Measurements from ENCODE around the gene GAS7. TPM values are rescaled to one million over a fixed set of nuclear protein-coding genes. Genes with fewer than 3 reads are reported as not detected.

The GAS7 gene
- total RNA-seq, 8 experiments from 2014 or later = 4.1 to 37.7 (median 9.7) TPM

DNA sequence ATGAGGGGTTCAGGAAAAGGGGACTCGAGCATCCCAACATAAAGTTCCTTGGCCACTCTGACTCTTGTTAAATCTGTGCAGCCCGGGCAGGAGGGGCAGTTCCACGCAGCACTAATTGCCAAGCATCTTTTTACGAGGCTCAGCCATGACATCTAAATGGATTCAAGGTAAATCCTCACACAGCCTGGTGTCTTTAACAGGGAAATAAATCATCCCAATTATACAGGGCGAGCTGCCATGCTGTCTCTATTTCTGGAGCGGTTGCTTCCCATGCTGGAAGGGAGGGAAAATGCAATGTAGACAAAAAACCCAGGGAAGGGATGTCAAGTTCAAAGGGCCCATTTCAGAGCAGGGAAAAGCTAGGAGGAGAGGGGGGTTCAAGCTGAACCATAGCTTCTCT lies 110.0 kb downstream of the GAS7 start:
- Histone ChIP-seq H3K4me3 (no peak overlapping the region), H3K4me1 (replicated peaks in 1 of 2) (peaks cover 18 to 28% of the 10 kb centered on the region in 2 donors), H3K27ac (no peak overlapping the region)
- in situ Hi-C loops (cut with MboI; ENCODE audit: low pct_unique_long_range_greater_than_20kb in 2 of 9, low sequenced_read_pairs in 9 of 9, unreplicated experiment in 9 of 9) = no loop called here
- 0 to 71% (median 51%) methylated on average over 1 to 6 of the region's 6 CpGs; no CpG with 5 or more reads in 4 of the 10 experiments for WGBS, 10 experiments
- peak in 4 of 8 experiments; percentile 30 to 50 (median 44) for ATAC-seq (replicated peaks in 6 of 8)

DNA sequence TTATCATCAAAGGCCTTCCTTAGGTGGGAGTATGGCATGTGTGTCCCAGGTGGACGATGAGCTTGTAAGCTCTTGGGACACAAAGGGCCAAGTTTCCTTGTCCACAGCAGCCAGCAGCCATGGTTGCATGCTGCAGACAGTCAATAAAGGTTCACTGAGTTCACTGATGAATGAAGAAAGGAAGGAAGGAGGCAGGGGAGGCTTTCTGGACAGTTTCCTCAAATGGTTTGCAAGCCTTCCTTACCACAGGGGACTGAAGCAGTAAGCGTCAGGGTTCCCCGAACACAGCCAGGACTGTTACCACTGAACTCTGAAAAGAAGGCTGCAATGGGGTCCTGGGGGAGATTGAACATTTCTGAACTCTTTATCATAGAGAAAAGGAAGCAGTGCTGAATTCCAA lies 111.1 kb downstream of the GAS7 start:
- peaks cover 18 to 28% of the 10 kb centered on the region in 2 donors for H3K4me1 ChIP-seq (replicated peaks in 1 of 2)
- WGBS, 10 experiments = 92 to 100% (median 94%) methylated on average over 1 to 3 of the region's 3 CpGs; no CpG with 5 or more reads in 5 of the 10 experiments
- no peak for ATAC-seq (replicated peaks in 6 of 8)
- in situ Hi-C loops (cut with MboI; ENCODE audit: low pct_unique_long_range_greater_than_20kb in 2 of 9, low sequenced_read_pairs in 9 of 9, unreplicated experiment in 9 of 9) = no loop called here
- no peak overlapping the region for H3K27ac ChIP-seq
- H3K4me3 ChIP-seq = no peak overlapping the region

DNA sequence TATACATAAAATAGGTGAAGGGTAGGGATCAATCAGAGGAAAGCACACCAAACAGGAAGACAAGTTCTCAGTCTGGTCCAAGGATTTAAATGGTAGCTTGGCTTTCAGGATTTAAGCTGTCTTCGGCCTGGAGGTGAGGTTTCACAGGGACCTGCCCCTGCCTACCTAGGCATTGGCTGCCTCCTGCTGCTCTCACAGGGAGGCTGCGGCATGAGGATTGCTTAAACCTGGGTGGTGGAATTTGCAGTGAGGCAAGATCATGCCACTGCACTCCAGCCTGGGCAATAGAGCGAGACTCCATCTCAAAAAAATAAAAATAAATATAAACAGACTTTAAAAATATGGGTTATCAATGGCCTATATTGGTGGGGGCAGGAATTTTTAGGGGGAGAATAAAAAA lies 114.5 kb downstream of the GAS7 start:
- in situ Hi-C loops (cut with MboI; ENCODE audit: low pct_unique_long_range_greater_than_20kb in 2 of 9, low sequenced_read_pairs in 9 of 9, unreplicated experiment in 9 of 9) = no loop called here
- peaks cover 17 to 23% of the 10 kb centered on the region in 2 donors for H3K4me1 ChIP-seq (replicated peaks in 1 of 2)
- no peak overlapping the region for H3K27ac ChIP-seq
- no peak for ATAC-seq (replicated peaks in 6 of 8)
- no peak overlapping the region for H3K4me3 ChIP-seq
- WGBS, 10 experiments = 83 to 100% (median 100%) methylated on average over 1 to 2 of the region's 3 CpGs; no CpG with 5 or more reads in 4 of the 10 experiments

DNA sequence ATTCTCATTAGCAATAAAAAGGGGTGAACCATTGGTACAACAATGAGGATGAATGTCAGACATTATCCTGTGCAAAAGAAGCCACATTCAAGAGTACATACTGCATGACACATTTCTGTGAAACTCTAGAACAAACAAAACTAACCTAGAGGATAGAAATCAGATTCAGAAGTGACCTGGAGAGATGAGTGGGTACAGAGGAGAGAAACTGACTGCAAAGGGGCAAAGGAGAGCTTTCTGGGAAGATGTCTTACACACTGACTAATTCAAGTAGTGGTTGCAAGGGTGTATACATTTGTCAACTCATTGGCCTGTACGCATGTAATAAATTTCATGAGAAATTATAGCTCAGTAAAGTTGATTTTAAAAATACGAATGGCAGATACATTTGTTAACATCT lies 115.6 kb downstream of the GAS7 start:
- 78 to 100% (median 92%) methylated on average over 1 to 2 of the region's 2 CpGs; no CpG with 5 or more reads in 3 of the 10 experiments for WGBS, 10 experiments
- no peak for ATAC-seq (replicated peaks in 6 of 8)
- H3K4me3 ChIP-seq = no peak overlapping the region
- in situ Hi-C loops (cut with MboI; ENCODE audit: low pct_unique_long_range_greater_than_20kb in 2 of 9, low sequenced_read_pairs in 9 of 9, unreplicated experiment in 9 of 9) = no loop called here
- peaks cover 11 to 16% of the 10 kb centered on the region in 2 donors for H3K4me1 ChIP-seq (replicated peaks in 1 of 2)
- H3K27ac ChIP-seq = no peak overlapping the region

DNA sequence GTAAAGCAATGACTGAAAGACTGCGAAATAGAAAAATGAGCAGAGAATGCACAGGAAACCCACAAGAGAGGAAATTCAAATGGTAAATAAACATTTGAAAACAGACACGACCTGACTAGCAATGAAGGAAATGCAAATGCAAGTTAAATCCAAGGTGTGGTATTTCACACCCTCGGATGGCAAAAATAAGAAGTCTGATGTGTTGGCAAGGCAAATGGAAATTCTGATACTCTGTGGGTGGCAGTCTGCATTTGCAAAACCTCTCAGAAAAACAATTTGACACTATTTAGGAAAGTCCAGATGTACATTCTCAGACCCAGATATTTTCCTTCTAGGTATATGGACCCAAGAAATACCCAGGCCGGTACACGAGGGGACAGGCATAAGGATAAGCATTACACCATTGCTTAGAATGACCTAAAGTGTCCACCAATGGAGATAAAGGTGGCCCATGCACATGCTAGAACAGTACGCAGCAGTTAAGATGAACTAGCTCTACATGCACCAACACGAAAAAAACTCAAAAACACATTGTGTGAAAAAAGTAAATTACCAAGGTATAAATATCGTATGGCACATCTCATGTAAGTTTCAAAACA lies 116.7 kb downstream of the GAS7 start:
- 23 to 83% (median 69%) methylated on average over 3 to 8 of the region's 8 CpGs for WGBS, 10 experiments
- no peak overlapping the region for H3K4me3 ChIP-seq
- peaks cover 8 to 9% of the 10 kb centered on the region in 2 donors for H3K4me1 ChIP-seq (replicated peaks in 1 of 2)
- in situ Hi-C loops (cut with MboI; ENCODE audit: low pct_unique_long_range_greater_than_20kb in 2 of 9, low sequenced_read_pairs in 9 of 9, unreplicated experiment in 9 of 9) = no loop called here
- peak in 3 of 8 experiments; percentile 18 to 36 (median 32) for ATAC-seq (replicated peaks in 6 of 8)
- no peak overlapping the region for H3K27ac ChIP-seq

DNA sequence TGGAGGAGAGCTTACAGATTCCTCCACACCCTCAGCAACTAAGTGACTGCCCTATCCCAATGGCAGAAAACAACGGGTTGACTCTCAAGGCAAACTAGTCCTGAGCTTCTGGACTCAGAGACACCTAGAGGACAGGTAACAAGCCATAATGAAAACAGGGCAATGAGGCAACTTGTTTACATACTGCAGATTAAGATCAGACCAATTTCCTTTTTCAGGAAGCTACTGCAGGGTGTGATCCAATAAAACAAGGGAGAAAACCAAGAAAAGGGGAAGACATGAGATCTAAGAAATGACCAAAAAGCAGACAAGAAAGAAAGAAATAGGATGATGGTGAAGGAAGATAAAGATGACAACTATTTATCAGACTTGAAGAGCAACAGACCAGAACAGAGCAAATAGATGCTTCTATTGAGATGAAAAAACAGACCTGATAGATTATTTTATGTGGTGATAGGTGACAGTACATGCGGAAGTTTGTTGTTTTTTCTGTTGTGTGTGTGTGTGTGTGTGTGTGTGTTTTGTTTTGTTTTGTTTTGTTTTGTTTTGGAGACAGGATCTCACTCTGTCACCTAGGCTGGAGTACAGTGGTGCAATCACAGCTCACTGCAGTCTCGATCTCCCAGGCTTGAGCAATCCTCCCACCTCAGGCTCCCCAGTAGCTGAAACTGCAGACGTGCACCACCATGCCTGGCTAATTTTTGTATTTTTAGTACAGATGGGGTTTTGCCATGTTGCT lies 120.7 kb downstream of the GAS7 start:
- no peak overlapping the region for H3K4me3 ChIP-seq
- WGBS, 10 experiments = 70 to 100% (median 100%) methylated on average over 1 to 2 of the region's 4 CpGs
- in situ Hi-C loops (cut with MboI; ENCODE audit: low pct_unique_long_range_greater_than_20kb in 2 of 9, low sequenced_read_pairs in 9 of 9, unreplicated experiment in 9 of 9) = no loop called here
- H3K4me1 ChIP-seq (replicated peaks in 1 of 2) = peaks cover 15 to 17% of the 10 kb centered on the region in 2 donors
- ATAC-seq (replicated peaks in 6 of 8) = no peak
- H3K27ac ChIP-seq = no peak overlapping the region

DNA sequence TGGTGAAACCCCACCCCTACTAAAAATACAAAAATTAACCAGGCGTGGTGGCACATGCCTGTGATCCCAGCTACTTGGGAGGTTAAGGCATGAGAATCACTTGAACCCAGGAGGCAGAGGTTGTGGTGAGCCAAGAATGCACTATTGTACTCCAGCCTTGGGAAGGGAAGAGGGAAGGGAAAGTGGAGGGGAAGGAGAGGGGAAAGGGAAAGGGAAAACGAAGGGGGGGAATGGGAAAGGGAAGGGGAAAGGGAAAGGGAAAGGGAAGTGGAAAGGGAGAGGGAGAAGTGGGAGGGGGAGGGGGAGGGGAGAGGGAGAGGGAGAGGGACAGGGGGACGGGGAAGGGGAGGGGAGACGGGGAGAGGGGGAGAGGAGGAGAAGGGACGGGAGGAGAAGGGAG lies 122.5 kb downstream of the GAS7 start:
- Histone ChIP-seq H3K27ac (no peak overlapping the region), H3K4me1 (replicated peaks in 1 of 2) (peaks cover 15 to 22% of the 10 kb centered on the region in 2 donors), H3K4me3 (no peak overlapping the region)
- in situ Hi-C loops (cut with MboI; ENCODE audit: low pct_unique_long_range_greater_than_20kb in 2 of 9, low sequenced_read_pairs in 9 of 9, unreplicated experiment in 9 of 9) = no loop called here
- no peak for ATAC-seq (replicated peaks in 6 of 8)
- no CpG with 5 or more reads among the region's 5 CpGs for WGBS, 10 experiments

DNA sequence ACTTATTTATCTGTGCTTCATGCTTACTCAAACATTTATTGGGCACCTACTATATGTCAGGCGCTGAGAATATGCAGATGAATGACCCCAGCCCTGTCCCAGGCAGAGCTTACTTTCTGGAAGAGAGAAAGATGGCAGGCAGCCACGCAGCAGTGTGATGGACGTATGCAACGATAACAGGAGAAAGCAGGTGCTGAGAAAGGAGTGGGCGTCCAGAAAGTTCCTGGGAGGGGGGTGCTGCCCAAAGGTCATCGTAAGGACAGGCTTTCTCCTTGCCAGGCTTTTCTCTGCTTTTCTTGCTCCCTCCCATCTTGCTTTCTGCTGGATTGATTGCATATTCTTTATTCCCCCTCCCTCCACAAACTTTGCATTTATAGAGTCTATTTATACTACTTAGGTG lies 124.5 kb downstream of the GAS7 start:
- Histone ChIP-seq H3K27ac (no peak overlapping the region), H3K4me1 (replicated peaks in 1 of 2) (peaks cover 19 to 26% of the 10 kb centered on the region in 2 donors), H3K4me3 (no peak overlapping the region)
- 29 to 67% (median 44%) methylated on average over 1 to 6 of the region's 6 CpGs; no CpG with 5 or more reads in 3 of the 10 experiments for WGBS, 10 experiments
- in situ Hi-C loops (cut with MboI; ENCODE audit: low pct_unique_long_range_greater_than_20kb in 2 of 9, low sequenced_read_pairs in 9 of 9, unreplicated experiment in 9 of 9) = no loop called here
- peak in 5 of 8 experiments; percentile 14 to 61 (median 53) for ATAC-seq (replicated peaks in 6 of 8)

DNA sequence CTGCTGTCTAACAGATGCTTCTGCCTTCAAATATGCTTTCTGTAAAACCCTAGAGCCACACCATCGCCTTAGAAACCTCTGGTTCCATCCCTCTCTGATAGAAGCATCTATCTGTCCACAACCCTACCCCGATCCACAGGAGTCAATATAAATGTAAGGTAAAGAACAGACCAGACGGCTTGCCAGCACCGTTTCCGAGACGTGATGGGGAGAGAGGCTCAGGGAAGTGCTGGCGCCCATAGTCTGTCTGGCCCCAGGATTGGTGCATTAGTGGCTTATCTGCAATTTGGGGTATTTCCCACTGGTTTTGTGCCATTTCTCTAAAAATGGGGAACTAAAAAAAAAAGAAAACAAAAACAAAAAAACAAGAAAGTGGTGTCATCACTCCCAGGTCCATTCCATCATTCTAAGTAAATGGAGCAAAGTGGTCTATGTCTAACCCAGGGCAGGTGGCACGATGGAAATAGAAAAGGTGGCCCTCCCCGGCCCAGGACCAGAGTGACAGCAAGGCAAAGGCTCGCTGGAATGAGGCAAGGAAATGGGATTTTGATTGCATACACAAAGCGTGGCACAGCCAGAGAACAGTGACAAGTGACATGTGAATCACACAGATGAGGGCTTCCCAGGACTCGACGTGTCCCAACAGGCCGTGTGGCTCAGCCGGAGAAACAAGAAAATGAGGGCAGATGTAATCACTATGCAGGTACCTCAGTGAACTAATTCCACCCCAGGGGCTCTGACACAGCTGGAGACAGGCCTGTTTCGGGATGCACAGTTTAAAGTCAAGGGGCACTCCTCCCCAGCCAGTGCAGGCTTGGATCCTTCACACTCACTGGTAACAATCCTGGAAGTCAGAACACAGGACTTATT lies 125.6 kb downstream of the GAS7 start:
- in situ Hi-C loops (cut with MboI; ENCODE audit: low pct_unique_long_range_greater_than_20kb in 2 of 9, low sequenced_read_pairs in 9 of 9, unreplicated experiment in 9 of 9) = no loop called here
- H3K4me1 ChIP-seq (replicated peaks in 1 of 2) = peaks cover 19 to 26% of the 10 kb centered on the region in 2 donors
- H3K27ac ChIP-seq = peak overlapping the region in 1 of 2 donors; percentile 14
- 41 to 100% (median 76%) methylated on average over 1 to 14 of the region's 16 CpGs for WGBS, 10 experiments
- no peak overlapping the region for H3K4me3 ChIP-seq
- peak in 6 of 8 experiments; percentile 22 to 92 (median 85) for ATAC-seq (replicated peaks in 6 of 8)

DNA sequence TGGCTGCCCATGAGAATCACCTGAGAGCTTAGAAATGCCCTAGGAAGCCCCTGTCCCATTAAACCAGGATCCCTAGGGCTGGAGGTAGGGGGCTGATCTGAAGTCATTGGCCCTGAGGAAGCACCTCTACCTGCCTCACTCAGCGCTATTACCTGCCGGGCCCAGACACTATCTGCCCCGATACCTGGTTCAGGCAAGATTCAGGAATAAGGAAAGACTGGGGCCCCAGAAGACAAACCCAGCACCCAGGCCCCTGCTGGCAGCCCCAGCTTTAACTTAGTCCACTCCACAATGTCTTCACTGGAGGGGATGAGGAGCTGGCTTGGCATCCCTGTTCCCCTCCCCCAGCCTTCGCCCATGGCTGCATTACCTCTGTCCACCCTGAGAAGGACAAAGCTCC lies 126.3 kb downstream of the GAS7 start:
- WGBS, 10 experiments = 65 to 100% (median 100%) methylated on average over 1 to 3 of the region's 4 CpGs; no CpG with 5 or more reads in 6 of the 10 experiments
- in situ Hi-C loops (cut with MboI; ENCODE audit: low pct_unique_long_range_greater_than_20kb in 2 of 9, low sequenced_read_pairs in 9 of 9, unreplicated experiment in 9 of 9) = no loop called here
- ATAC-seq (replicated peaks in 6 of 8) = no peak
- Histone ChIP-seq H3K4me3 (no peak overlapping the region), H3K4me1 (replicated peaks in 1 of 2) (peaks cover 19 to 26% of the 10 kb centered on the region in 2 donors), H3K27ac (no peak overlapping the region)

DNA sequence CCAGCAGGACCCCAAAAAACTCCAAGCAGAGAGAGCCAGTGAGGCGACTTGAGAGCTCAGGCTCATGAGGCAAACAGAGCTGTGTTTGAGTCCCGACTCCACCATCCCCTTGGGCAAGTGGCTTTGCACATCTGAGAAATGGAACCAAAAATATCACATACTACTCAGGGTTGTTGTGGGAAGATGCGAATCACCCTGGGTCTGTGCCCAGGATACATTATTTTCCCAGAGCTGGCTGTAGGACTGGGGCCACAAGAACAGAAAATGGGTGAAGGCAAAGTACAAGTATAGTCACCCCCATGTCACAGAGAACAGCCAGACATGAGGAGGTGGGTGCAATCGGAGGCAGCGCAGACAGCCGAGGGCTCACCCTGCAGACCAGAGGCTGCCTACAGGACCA lies 127.3 kb downstream of the GAS7 start:
- WGBS, 10 experiments = 40 to 100% (median 92%) methylated on average over 1 to 3 of the region's 6 CpGs; no CpG with 5 or more reads in 3 of the 10 experiments
- peak in 2 of 8 experiments; percentile 14 to 33 for ATAC-seq (replicated peaks in 6 of 8)
- Histone ChIP-seq H3K4me3 (no peak overlapping the region), H3K27ac (no peak overlapping the region), H3K4me1 (replicated peaks in 1 of 2) (peaks cover 19 to 26% of the 10 kb centered on the region in 2 donors)
- in situ Hi-C loops (cut with MboI; ENCODE audit: low pct_unique_long_range_greater_than_20kb in 2 of 9, low sequenced_read_pairs in 9 of 9, unreplicated experiment in 9 of 9) = no loop called here

DNA sequence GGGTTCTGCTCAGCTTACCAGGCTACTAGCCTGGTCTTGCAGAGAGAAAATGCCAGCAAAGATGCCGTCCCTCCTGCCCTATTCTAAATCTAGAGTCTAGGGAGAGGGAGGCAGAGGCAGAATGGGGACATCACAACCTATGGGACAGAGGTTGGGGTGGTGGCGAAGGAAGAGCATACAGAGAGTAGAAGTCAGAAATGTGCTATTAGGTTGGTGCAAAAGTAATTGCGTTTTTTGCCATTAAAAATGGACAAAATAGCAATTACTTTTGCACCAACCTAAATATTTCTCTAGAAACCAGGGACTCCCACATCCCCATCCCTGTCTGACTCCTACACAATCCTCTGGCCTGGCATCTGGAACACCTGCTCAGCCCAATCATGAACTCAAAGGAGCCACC lies 127.7 kb downstream of the GAS7 start:
- ATAC-seq (replicated peaks in 6 of 8) = no peak
- in situ Hi-C loops (cut with MboI; ENCODE audit: low pct_unique_long_range_greater_than_20kb in 2 of 9, low sequenced_read_pairs in 9 of 9, unreplicated experiment in 9 of 9) = no loop called here
- Histone ChIP-seq H3K4me1 (replicated peaks in 1 of 2) (peaks cover 19 to 26% of the 10 kb centered on the region in 2 donors), H3K4me3 (no peak overlapping the region), H3K27ac (no peak overlapping the region)
- 57 to 90% (median 85%) methylated on average over 1 to 2 of the region's 3 CpGs; no CpG with 5 or more reads in 4 of the 10 experiments for WGBS, 10 experiments

DNA sequence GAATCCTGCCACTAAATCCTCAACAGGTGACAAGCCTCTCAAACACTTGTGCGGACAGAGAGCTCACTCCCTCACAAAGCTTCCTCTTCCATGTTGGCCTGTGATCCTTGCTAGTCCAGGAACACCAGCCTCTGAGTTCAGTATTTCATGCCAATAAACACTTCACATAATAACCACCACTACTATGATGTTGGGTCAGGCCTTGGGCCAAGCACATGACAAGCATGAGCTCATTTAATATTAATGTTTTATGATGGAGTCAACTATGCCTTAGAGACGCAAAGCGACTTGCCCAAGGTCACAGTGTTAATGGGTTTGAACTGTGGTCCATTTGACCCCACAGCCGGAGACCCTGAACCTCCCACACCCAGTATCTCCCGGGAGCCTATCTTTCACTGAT lies 129.1 kb downstream of the GAS7 start:
- WGBS, 10 experiments = 29 to 100% (median 80%) methylated on average over 1 to 2 of the region's 5 CpGs; no CpG with 5 or more reads in 5 of the 10 experiments
- in situ Hi-C loops (cut with MboI; ENCODE audit: low pct_unique_long_range_greater_than_20kb in 2 of 9, low sequenced_read_pairs in 9 of 9, unreplicated experiment in 9 of 9) = no loop called here
- peak in 1 of 8 experiments; percentile 25 for ATAC-seq (replicated peaks in 6 of 8)
- Histone ChIP-seq H3K4me3 (no peak overlapping the region), H3K4me1 (replicated peaks in 1 of 2) (peaks cover 17 to 24% of the 10 kb centered on the region in 2 donors), H3K27ac (no peak overlapping the region)
